GM23338 (cell line): ENCODE measurements around the gene CYP19A1. TPM values are rescaled to one million over a fixed set of nuclear protein-coding genes. Genes with fewer than 3 reads are reported as not detected.

ENCODE experiments used
- ATAC-seq: fragments of 200-7000 bp; cut with Tn5 transposase; 3 replicates; pipeline ENCODE4 v1.9.1; 2020
- DNase-seq: peaks from one replicate; pipeline ENCODE4 v3.0.0-alpha.2; 2015; ENCODE audit warnings: low spot score
- H2AFZ ChIP-seq: fragments of 200-600 bp; sonication (generic); 2 replicates; pipeline ENCODE4 v1.8.0; 2016; ENCODE audit warnings: antibody characterized with exemption, mild to moderate bottlenecking, moderate library complexity
- H3F3A ChIP-seq: fragments of 200-600 bp; sonication (generic); replicated peaks from 2 replicates; pipeline ENCODE4 v1.8.0; 2017; ENCODE audit warnings: antibody characterized with exemption, mixed run types, low read depth
- H3K27ac ChIP-seq: fragments of 200-600 bp; sonication (generic); 2 replicates; pipeline ENCODE4 v1.6.1; 2016; ENCODE audit warnings: low read depth
- H3K27me3 ChIP-seq: fragments of 200-600 bp; sonication (generic); 2 replicates; pipeline ENCODE4 v1.8.0; 2016; ENCODE audit warnings: mild to moderate bottlenecking, mixed run types, moderate library complexity; ENCODE audit not compliant: insufficient read depth
- H3K36me3 ChIP-seq: fragments of 200-600 bp; sonication (generic); 2 replicates; pipeline ENCODE4 v1.8.0; 2016; ENCODE audit warnings: mild to moderate bottlenecking; ENCODE audit not compliant: insufficient read depth
- H3K4me1 ChIP-seq: fragments of 200-600 bp; sonication (generic); 2 replicates; pipeline ENCODE4 v1.8.0; 2016; ENCODE audit warnings: mild to moderate bottlenecking, moderate library complexity; ENCODE audit not compliant: insufficient read depth
- H3K4me2 ChIP-seq: fragments of 200-600 bp; sonication (generic); 2 replicates; pipeline ENCODE4 v1.7.1; 2017; ENCODE audit warnings: mixed run types
- H3K4me3 ChIP-seq: fragments of 200-600 bp; sonication (generic); 2 replicates; pipeline ENCODE4 v1.6.1; 2016; ENCODE audit warnings: mixed run types
- H3K79me2 ChIP-seq: fragments of 200-600 bp; sonication (generic); replicated peaks from 2 replicates; pipeline ENCODE4 v1.8.0; 2017; ENCODE audit warnings: mild to moderate bottlenecking; ENCODE audit not compliant: insufficient read depth
- H3K9me2 ChIP-seq: fragments of 200-600 bp; sonication (generic); 2 replicates; pipeline ENCODE4 v1.8.0; 2017; ENCODE audit not compliant: insufficient read depth
- H4K20me1 ChIP-seq: fragments of 200-600 bp; sonication (generic); replicated peaks from 2 replicates; pipeline ENCODE4 v1.8.0; 2017; ENCODE audit warnings: mild to moderate bottlenecking; ENCODE audit not compliant: insufficient read depth
- H3K27ac Mint-ChIP-seq: 2 replicates; pipeline ENCODE4 v1.8.0; 2020; ENCODE audit warnings: inconsistent platforms, mild to moderate bottlenecking, moderate library complexity, mixed read lengths
- H3K27me3 Mint-ChIP-seq: 3 replicates; pipeline ENCODE4 v1.8.0; 2022; ENCODE audit warnings: low read depth, mild to moderate bottlenecking, moderate library complexity, mixed read lengths, inconsistent platforms; ENCODE audit not compliant: insufficient read depth, poor library complexity
- H3K36me3 Mint-ChIP-seq: 3 replicates; pipeline ENCODE4 v1.8.0; 2021; ENCODE audit warnings: low read depth, mild to moderate bottlenecking, inconsistent platforms, moderate library complexity, mixed read lengths
- H3K4me1 Mint-ChIP-seq: 3 replicates; pipeline ENCODE4 v1.8.0; 2020; ENCODE audit warnings: mild to moderate bottlenecking, inconsistent platforms, mixed read lengths
- H3K4me3 Mint-ChIP-seq: 3 replicates; pipeline ENCODE4 v1.8.0; 2021; ENCODE audit warnings: moderate library complexity, mild to moderate bottlenecking, inconsistent platforms, mixed read lengths
- H3K9me3 Mint-ChIP-seq: 3 replicates; pipeline ENCODE4 v1.8.0; 2020; ENCODE audit warnings: moderate library complexity, mild to moderate bottlenecking, inconsistent platforms, mixed read lengths
- CREB1 ChIP-seq: fragments of 250-450 bp; sonication (Bioruptor Pico); IDR thresholded peaks from 2 replicates; pipeline ENCODE4 v1.5.0; 2020; ENCODE audit warnings: low read depth, mild to moderate bottlenecking, moderate library complexity
- CTCF ChIP-seq, 2 experiments: fragments of 200-600 bp in 1 of 2; sonication (generic) in 1 of 2; conservative IDR thresholded peaks; 2 replicates each; pipeline versions ENCODE4 v1.5.1 to v1.6.1; 2016 to 2017; ENCODE audit warnings: antibody characterized with exemption in 2 of 2, low read depth in 2 of 2, mild to moderate bottlenecking in 2 of 2, moderate library complexity in 1 of 2
- EZH2 ChIP-seq: fragments of 200-600 bp; sonication (generic); IDR thresholded peaks from one replicate; pipeline ENCODE4 v1.8.0; 2017; ENCODE audit warnings: antibody characterized with exemption, mild to moderate bottlenecking, low read depth; ENCODE audit not compliant: unreplicated experiment
- EZH2phosphoT487 ChIP-seq: fragments of 200-600 bp; sonication (generic); IDR thresholded peaks from one replicate; pipeline ENCODE4 v1.8.1; 2018; ENCODE audit warnings: antibody characterized with exemption; ENCODE audit not compliant: unreplicated experiment
- NANOG ChIP-seq: IDR thresholded peaks from 2 replicates; pipeline ENCODE4 v1.6.1; 2016; ENCODE audit warnings: antibody characterized with exemption, borderline replicate concordance
- REST ChIP-seq: IDR thresholded peaks from one replicate; pipeline ENCODE4 v1.6.1; 2018; ENCODE audit warnings: antibody characterized with exemption; ENCODE audit not compliant: unreplicated experiment
- ZNF331 ChIP-seq: fragments of 250-450 bp; sonication (Bioruptor Pico); IDR thresholded peaks from 2 replicates; pipeline ENCODE4 v1.5.0; 2020; ENCODE audit warnings: low read depth, mild to moderate bottlenecking, moderate library complexity
- ZNF462 ChIP-seq: fragments of 250-450 bp; sonication (Bioruptor Pico); IDR thresholded peaks from 2 replicates; pipeline ENCODE4 v1.5.0; 2020; ENCODE audit warnings: mild to moderate bottlenecking, moderate library complexity
- polyA plus RNA-seq: library from polyadenylated mRNA; unstranded; fragments of >200 nt; fragmentation: Nextera tagmentation; extraction: Ambion mirVana; gene quantifications from 2 replicates; pipeline ENCODE4 v1.2.1, GENCODE V29; 2016
- total RNA-seq: library from RNA; depleted of rRNA; stranded (reverse); fragments of >200 nt; shearing (Covaris generic); gene quantifications from 2 replicates; pipeline ENCODE4 v1.2.3, GENCODE V29; 2014

The CYP19A1 gene
- total and polyA plus RNA-seq, 2 experiments from 2014 or later = 0.42 TPM; not detected in 1

GRCh38 chr15:51298620-51299019 lies 39.8 kb downstream of the CYP19A1 start (continued):
- no peak for TF ChIP-seq ZNF462 (CRISPR knock-in tag)
- TF ChIP-seq CTCF (conservative IDR thresholded peaks at IDR 0.05; ENCODE audit: low read depth in 2 of 2) = no peak
- TF ChIP-seq EZH2 = no peak

- peaks cover 6% of the 10 kb centered on the region; the same call in 1 of the 3 replicates for H3K36me3 Mint-ChIP-seq
- TF ChIP-seq REST = no peak
- no peak for TF ChIP-seq NANOG
- no peak for TF ChIP-seq ZNF331 (CRISPR knock-in tag)
- no peak for TF ChIP-seq EZH2phosphoT487
- TF ChIP-seq CREB1 (CRISPR knock-in tag) = no peak
Measured at GRCh38 chr15:51290720-51291119, 47.7 kb downstream of the CYP19A1 start.

More at GRCh38 chr15:51290720-51291119, 47.7 kb downstream of the CYP19A1 start:
- H2AFZ ChIP-seq = no peak overlapping the region
- H3K27me3 Mint-ChIP-seq = peaks cover 8% of the 10 kb centered on the region
- H3K4me1 ChIP-seq = no peaks in the 10 kb centered on the region
- no peaks in the 10 kb centered on the region for H3K4me1 Mint-ChIP-seq
- H3K79me2 ChIP-seq = no peaks in the 10 kb centered on the region
- no peak overlapping the region for H3K4me3 ChIP-seq
- ATAC-seq = no peak
- no peaks in the 10 kb centered on the region for H3K36me3 ChIP-seq
- no peak overlapping the region for H3K27ac Mint-ChIP-seq
- no peak overlapping the region for H3K27ac ChIP-seq
- no peaks in the 10 kb centered on the region for H3K9me2 ChIP-seq
- DNase-seq = no peak
- H3K9me3 Mint-ChIP-seq = peaks cover 22% of the 10 kb centered on the region
- H3K4me3 Mint-ChIP-seq = no peak overlapping the region
- H3F3A ChIP-seq = no peaks in the 10 kb centered on the region
- no peaks in the 10 kb centered on the region for H3K27me3 ChIP-seq
- no peak overlapping the region for H3K4me2 ChIP-seq
- H4K20me1 ChIP-seq = no peaks in the 10 kb centered on the region
